Measurements from ENCODE around the gene SNED1. TPM values are rescaled to one million over a fixed set of nuclear protein-coding genes. Genes with fewer than 3 reads are reported as not detected.

The SNED1 gene
- total RNA-seq, 3 donors from 2014 or later: 27.1 to 46.9 (median 35.2) TPM

GRCh38 chr2:241005569-241005968 is 7.2 kb downstream of the SNED1 start:
- H3K36me3 ChIP-seq: no peaks in the 10 kb centered on the region
- H3K4me1 ChIP-seq: peaks cover 10 to 27% of the 10 kb centered on the region in 2 donors
- TF ChIP-seq CTCF (IDR thresholded peaks at IDR 0.05) (no peak), POLR2A (IDR thresholded peaks at IDR 0.05) (no peak), POLR2AphosphoS5 (IDR thresholded peaks at IDR 0.05) (no peak)
- DNase-seq (ENCODE audit: low spot score in 2 of 2): no peak
- no peaks in the 10 kb centered on the region for H3K27me3 ChIP-seq
- H3K27ac ChIP-seq: no peak overlapping the region
- H3K9me3 ChIP-seq: peaks cover 14 to 25% of the 10 kb centered on the region in 2 donors
- no peak overlapping the region for H3K4me3 ChIP-seq
- intact Hi-C loops (cut with DNase I; ENCODE audit: low total_unique reads): no loop called here

GRCh38 chr2:241006412-241006811 is 8.0 kb downstream of the SNED1 start:
- Histone ChIP-seq H3K27ac (no peak overlapping the region), H3K36me3 (no peaks in the 10 kb centered on the region)

GRCh38 chr2:241007111-241007510 is 8.7 kb downstream of the SNED1 start:
- H3K36me3 ChIP-seq: no peaks in the 10 kb centered on the region
- TF ChIP-seq CTCF (IDR thresholded peaks at IDR 0.05) (no peak), POLR2A (IDR thresholded peaks at IDR 0.05) (no peak), POLR2AphosphoS5 (IDR thresholded peaks at IDR 0.05) (no peak)
- no peaks in the 10 kb centered on the region for H3K27me3 ChIP-seq
- peak in 1 of 2 donors; percentile 11 for DNase-seq (ENCODE audit: low spot score in 2 of 2)
- no peak overlapping the region for H3K4me3 ChIP-seq
- H3K4me1 ChIP-seq: peaks cover 9 to 19% of the 10 kb centered on the region in 2 donors
- peaks cover 14 to 25% of the 10 kb centered on the region in 2 donors for H3K9me3 ChIP-seq
- intact Hi-C loops (cut with DNase I; ENCODE audit: low total_unique reads): no loop called here
- no peak overlapping the region for H3K27ac ChIP-seq

More at GRCh38 chr2:241006412-241006811, 8.0 kb downstream of the SNED1 start:
- H3K9me3 ChIP-seq: peaks cover 14 to 25% of the 10 kb centered on the region in 2 donors
- H3K27me3 ChIP-seq: no peaks in the 10 kb centered on the region
- TF ChIP-seq CTCF (IDR thresholded peaks at IDR 0.05) (no peak), POLR2A (IDR thresholded peaks at IDR 0.05) (no peak), POLR2AphosphoS5 (IDR thresholded peaks at IDR 0.05) (no peak)
- H3K4me3 ChIP-seq: no peak overlapping the region
- no peak for DNase-seq (ENCODE audit: low spot score in 2 of 2)
- H3K4me1 ChIP-seq: peaks cover 9 to 22% of the 10 kb centered on the region in 2 donors
- intact Hi-C loops (cut with DNase I; ENCODE audit: low total_unique reads): no loop called here

- peak in 1 of 2 donors; percentile 17 for DNase-seq (ENCODE audit: low spot score in 2 of 2)
Measured at GRCh38 chr2:241007880-241008710, 9.7 kb downstream of the SNED1 start.

More at GRCh38 chr2:241007880-241008710, 9.7 kb downstream of the SNED1 start:
- Histone ChIP-seq H3K36me3 (no peaks in the 10 kb centered on the region), H3K4me3 (no peak overlapping the region), H3K27ac (peak overlapping the region; percentile 10 to 89), H3K9me3 (peaks cover 11 to 25% of the 10 kb centered on the region in 2 donors), H3K27me3 (no peaks in the 10 kb centered on the region), H3K4me1 (peaks cover 9 to 17% of the 10 kb centered on the region in 2 donors)
- intact Hi-C loops (cut with DNase I; ENCODE audit: low total_unique reads): no loop called here
- TF ChIP-seq POLR2AphosphoS5 (IDR thresholded peaks at IDR 0.05): no peak
- TF ChIP-seq CTCF (IDR thresholded peaks at IDR 0.05): no peak
- TF ChIP-seq POLR2A (IDR thresholded peaks at IDR 0.05): no peak

Data from breast epithelium (tissue), 4 donors.